Glutamatergic neuron (in vitro differentiated cells): ENCODE data around the gene STARD9. TPM values are rescaled to one million over a fixed set of nuclear protein-coding genes. Genes with fewer than 3 reads are reported as not detected.
"Not testable (repeated sequence)": the region's sequence is repeated elsewhere in the genome, so short reads cannot be mapped to it uniquely, and the experiment has no call there.

Source experiments
- DNase-seq: peaks from one replicate; pipeline ENCODE4 v3.0.0; 2022
- H3K27ac Mint-ChIP-seq: one replicate; pipeline ENCODE4 v1.8.0; 2020; ENCODE audit warnings: mild to moderate bottlenecking, mixed read lengths, inconsistent platforms; ENCODE audit not compliant: unreplicated experiment
- H3K27me3 Mint-ChIP-seq: one replicate; pipeline ENCODE4 v1.8.0; 2020; ENCODE audit warnings: mild to moderate bottlenecking, moderate library complexity, mixed read lengths, inconsistent platforms; ENCODE audit not compliant: unreplicated experiment
- H3K36me3 Mint-ChIP-seq: one replicate; pipeline ENCODE4 v1.8.0; 2020; ENCODE audit warnings: mild to moderate bottlenecking, mixed read lengths, inconsistent platforms; ENCODE audit not compliant: unreplicated experiment
- H3K4me1 Mint-ChIP-seq: one replicate; pipeline ENCODE4 v1.8.0; 2020; ENCODE audit warnings: mild to moderate bottlenecking, low read depth, mixed read lengths, inconsistent platforms; ENCODE audit not compliant: unreplicated experiment
- H3K4me3 Mint-ChIP-seq: one replicate; pipeline ENCODE4 v1.8.0; 2020; ENCODE audit warnings: mild to moderate bottlenecking, mixed read lengths, inconsistent platforms; ENCODE audit not compliant: unreplicated experiment
- H3K9me3 Mint-ChIP-seq: one replicate; pipeline ENCODE4 v1.8.0; 2020; ENCODE audit warnings: mild to moderate bottlenecking, moderate library complexity, mixed read lengths, inconsistent platforms; ENCODE audit not compliant: unreplicated experiment
- CTCF ChIP-seq: fragments of 200-600 bp; sonication (generic); IDR thresholded peaks from one replicate; pipeline ENCODE4 v1.5.0; 2021; ENCODE audit not compliant: partially characterized antibody, unreplicated experiment
- total RNA-seq: library from RNA; stranded (reverse); fragmentation: NEBNext Ultra II Directional; extraction: Animal tissue kit (Norgen Biotek cat#: 25700); gene quantifications from one replicate; pipeline ENCODE4 v1.2.1, GENCODE V29; 2021; ENCODE audit not compliant: unreplicated experiment

Gene STARD9
- total RNA-seq, 1 donor from 2014 or later: 45.1 TPM

GRCh38 chr15:42759093-42759492 is 183.7 kb downstream of the STARD9 start:
- no peak overlapping the region for H3K4me3 Mint-ChIP-seq
- H3K9me3 Mint-ChIP-seq: peaks cover 16% of the 10 kb centered on the region
- no peak overlapping the region for H3K27ac Mint-ChIP-seq
- H3K4me1 Mint-ChIP-seq: no peaks in the 10 kb centered on the region
- no peak for DNase-seq
- H3K36me3 Mint-ChIP-seq: peaks cover 25% of the 10 kb centered on the region
- no peak for TF ChIP-seq CTCF
- peaks cover 5% of the 10 kb centered on the region for H3K27me3 Mint-ChIP-seq

DNA sequence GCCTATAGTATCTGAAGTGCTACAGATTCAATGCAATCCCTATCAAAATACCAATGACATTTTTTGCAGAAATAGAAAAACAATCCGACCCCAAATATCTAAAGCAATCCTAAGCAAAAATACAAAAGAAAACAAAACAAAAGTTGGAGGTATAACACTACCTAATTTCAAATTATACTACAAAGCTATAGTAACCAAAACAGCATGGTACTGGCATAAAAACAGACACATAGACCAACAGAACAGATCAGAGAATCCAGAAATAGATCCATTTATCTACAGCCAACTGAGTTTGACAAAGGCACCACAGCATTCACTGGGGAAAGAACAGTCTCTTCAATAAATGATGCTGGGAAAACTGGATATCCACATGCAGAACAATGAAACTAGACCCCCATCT is 185.4 kb downstream of the STARD9 start:
- Mint-ChIP-seq H3K27me3 (peaks cover 5% of the 10 kb centered on the region), H3K27ac (no peak overlapping the region), H3K36me3 (peaks cover 25% of the 10 kb centered on the region), H3K9me3 (peaks cover 16% of the 10 kb centered on the region), H3K4me3 (no peak overlapping the region), H3K4me1 (no peaks in the 10 kb centered on the region)
- TF ChIP-seq CTCF: no peak
- DNase-seq: no peak

DNA sequence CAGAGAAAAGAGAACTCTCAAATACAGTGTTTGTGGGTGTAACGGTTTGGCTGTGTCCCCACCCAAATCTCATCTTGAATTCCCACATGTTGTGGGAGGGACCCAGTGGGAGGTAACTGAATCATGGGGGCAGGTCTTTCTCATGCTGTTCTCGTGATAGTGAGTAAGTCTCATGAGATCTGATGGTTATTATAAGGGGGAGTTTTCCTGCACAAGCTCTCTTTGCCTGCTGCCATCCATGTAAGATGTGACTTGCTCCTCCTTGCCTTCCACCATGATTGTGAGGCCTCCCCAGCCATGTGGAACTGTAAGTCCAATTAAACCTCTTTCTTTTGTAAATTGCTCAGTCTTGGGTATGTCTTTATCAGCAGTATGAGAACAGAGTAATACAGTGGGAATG is 186.4 kb downstream of the STARD9 start:
- not testable (repeated sequence) for H3K27me3 Mint-ChIP-seq, H3K4me3 Mint-ChIP-seq, DNase-seq, H3K4me1 Mint-ChIP-seq, H3K27ac Mint-ChIP-seq
- Mint-ChIP-seq H3K9me3 (peaks cover 18% of the 10 kb centered on the region), H3K36me3 (peaks cover 34% of the 10 kb centered on the region)

- not testable (repeated sequence) for H3K27me3 Mint-ChIP-seq, H3K4me1 Mint-ChIP-seq
Measured at GRCh38 chr15:42764154-42764731, 188.8 kb downstream of the STARD9 start.

DNA sequence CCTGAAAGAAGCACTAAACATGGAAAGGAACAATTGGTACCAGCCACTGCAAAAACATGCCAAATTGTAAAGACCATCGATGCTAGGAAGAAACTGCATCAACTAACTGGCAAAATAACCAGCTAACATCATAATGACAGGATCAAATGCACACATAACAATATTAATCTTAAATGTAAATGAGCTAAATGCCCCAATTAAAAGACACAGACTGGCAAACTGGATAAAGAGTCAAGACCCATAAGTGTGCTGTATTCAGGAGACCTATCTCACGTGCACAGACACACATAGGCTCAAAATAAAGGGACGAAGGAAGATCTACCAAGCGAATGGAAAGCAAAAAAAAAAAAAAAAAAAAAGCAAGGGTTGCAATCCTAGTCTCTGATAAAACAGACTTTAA is 190.7 kb downstream of the STARD9 start:
- Mint-ChIP-seq H3K36me3 (peaks cover 32% of the 10 kb centered on the region), H3K9me3 (peaks cover 15% of the 10 kb centered on the region)
- not testable (repeated sequence) for H3K4me1 Mint-ChIP-seq, H3K27me3 Mint-ChIP-seq, H3K27ac Mint-ChIP-seq, DNase-seq, H3K4me3 Mint-ChIP-seq

More at GRCh38 chr15:42764154-42764731, 188.8 kb downstream of the STARD9 start:
- not testable (repeated sequence) for H3K27ac Mint-ChIP-seq, H3K4me3 Mint-ChIP-seq, DNase-seq
- peaks cover 21% of the 10 kb centered on the region for H3K9me3 Mint-ChIP-seq
- peaks cover 42% of the 10 kb centered on the region for H3K36me3 Mint-ChIP-seq

Other genes starting within 250 kb of the STARD9 start
- gene CAPN3, start 216.1 kb upstream of the STARD9 start, total RNA-seq: 1.8 TPM
- 37.2 TPM for gene ZNF106, start 84.5 kb upstream of the STARD9 start, total RNA-seq
- gene SNAP23, start 80.0 kb upstream of the STARD9 start, total RNA-seq: 15.2 TPM
- gene LRRC57, start 26.8 kb upstream of the STARD9 start, total RNA-seq: 38.5 TPM
- gene HAUS2, start 26.8 kb upstream of the STARD9 start, total RNA-seq: 24.5 TPM
- gene CDAN1, start 161.5 kb downstream of the STARD9 start, total RNA-seq: 20.6 TPM